Transverse colon (tissue), 4 donors: ENCODE data around the gene NDE1.
"Not testable (repeated sequence)": the region's sequence is repeated elsewhere in the genome, so short reads cannot be mapped to it uniquely, and the experiment has no call there.

Source experiments
- EP300 ChIP-seq: sonication (generic); formaldehyde crosslinking; IDR thresholded peaks from one replicate; pipeline ENCODE4 v1.6.1; 2017; ENCODE audit warnings: antibody characterized with exemption, low read depth
- POLR2A ChIP-seq: fragments of 450-650 bp; IDR thresholded peaks from one replicate; pipeline ENCODE4 v1.6.1; 2016; ENCODE audit warnings: antibody characterized with exemption, mild to moderate bottlenecking, moderate library complexity
- POLR2AphosphoS5 ChIP-seq, 3 donors: sonication (generic); formaldehyde crosslinking; IDR thresholded peaks; one replicate each; pipeline ENCODE4 v1.6.1; 2016; ENCODE audit warnings: antibody characterized with exemption in 3 of 3
- TF ChIP-seq, protein P1 (sequence below), 5 experiments: fragments of 200-600 bp in 3 of 5; fragments of 450-650 bp in 2 of 5; sonication (generic) in 3 of 5; IDR thresholded peaks; 1 replicate in 2 of 5; 2 replicates in 3 of 5; pipeline ENCODE4 v1.5.1; 2016 to 2017; ENCODE audit warnings: antibody characterized with exemption in 5 of 5, inconsistent platforms in 3 of 5, mild to moderate bottlenecking in 2 of 5, moderate library complexity in 1 of 5

DNA sequence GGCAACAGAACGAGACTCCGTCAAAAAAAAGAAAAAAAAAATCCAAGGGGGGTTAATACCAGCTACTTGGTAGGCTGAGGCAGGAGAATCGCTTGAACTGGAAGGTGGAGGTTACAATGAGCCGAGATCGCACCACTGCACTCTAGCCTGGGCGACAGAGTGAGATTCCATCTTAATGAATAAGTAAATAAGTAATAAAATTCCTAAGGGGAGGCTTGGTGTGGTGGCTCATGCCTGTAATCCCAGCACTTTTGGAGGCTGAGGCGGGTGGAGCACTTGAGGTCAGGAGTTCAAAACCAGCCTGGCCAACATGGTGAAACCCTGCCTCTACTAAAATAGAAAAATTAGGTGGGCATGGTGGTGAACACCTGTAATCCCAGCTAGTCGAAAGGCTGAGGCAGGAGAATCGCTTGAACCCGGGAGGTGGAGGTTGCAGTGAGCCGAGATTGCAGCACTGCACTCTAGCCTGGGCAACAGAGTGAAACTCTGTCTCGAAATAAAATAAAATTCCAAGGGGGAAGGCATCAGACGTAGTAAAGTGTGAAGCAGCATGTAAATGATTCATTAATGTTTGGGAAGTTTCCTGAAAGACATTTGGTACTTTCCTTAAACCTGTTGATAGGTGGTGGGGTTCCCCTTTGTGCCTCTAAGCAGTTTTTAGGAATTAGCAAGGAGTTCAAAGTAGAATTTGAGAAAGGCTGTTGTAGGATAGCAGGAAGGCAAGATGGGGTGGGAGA lies 3.3 kb upstream of the NDE1 start:
- TF ChIP-seq, protein P1, sequence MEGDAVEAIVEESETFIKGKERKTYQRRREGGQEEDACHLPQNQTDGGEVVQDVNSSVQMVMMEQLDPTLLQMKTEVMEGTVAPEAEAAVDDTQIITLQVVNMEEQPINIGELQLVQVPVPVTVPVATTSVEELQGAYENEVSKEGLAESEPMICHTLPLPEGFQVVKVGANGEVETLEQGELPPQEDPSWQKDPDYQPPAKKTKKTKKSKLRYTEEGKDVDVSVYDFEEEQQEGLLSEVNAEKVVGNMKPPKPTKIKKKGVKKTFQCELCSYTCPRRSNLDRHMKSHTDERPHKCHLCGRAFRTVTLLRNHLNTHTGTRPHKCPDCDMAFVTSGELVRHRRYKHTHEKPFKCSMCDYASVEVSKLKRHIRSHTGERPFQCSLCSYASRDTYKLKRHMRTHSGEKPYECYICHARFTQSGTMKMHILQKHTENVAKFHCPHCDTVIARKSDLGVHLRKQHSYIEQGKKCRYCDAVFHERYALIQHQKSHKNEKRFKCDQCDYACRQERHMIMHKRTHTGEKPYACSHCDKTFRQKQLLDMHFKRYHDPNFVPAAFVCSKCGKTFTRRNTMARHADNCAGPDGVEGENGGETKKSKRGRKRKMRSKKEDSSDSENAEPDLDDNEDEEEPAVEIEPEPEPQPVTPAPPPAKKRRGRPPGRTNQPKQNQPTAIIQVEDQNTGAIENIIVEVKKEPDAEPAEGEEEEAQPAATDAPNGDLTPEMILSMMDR (IDR thresholded peaks at IDR 0.05): not testable (repeated sequence)
- not testable (repeated sequence) for TF ChIP-seq POLR2A; POLR2AphosphoS5 (IDR thresholded peaks at IDR 0.05); EP300
